ENCODE measurements around the gene IL1R2.

IL1R2 gene

DNA sequence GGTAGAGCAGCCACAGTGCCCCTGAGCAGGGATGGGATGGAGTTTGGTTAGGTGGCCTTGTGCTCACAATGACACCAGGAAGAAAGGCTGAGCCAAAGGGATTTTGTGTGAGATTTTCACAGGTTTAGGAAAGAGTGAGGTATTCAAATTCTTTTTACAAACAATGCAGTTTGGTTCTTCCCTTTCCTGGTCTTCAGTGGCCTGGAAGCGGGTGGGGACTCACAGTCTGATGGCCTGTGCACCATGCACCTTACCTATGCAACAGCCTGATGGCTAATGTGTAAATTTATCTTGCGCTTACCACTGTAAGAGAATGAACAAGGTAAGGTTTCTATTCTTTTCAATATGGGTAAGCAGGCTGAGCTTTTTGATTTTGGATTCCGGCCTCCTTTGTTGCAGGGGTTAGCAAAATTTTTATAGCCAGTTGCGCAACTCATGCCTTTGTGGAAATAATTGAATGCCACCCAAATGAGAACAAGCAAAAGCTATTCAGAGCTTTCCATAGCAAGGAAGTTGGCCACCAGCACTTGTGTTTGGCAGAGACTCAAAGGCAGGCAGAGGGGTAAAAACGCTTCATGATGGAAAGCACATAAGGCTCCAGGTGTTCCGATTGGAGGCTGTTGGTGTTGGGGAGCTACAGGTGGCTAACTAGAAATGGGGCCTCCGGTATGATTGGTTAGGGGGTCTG lies 23.8 kb upstream of the IL1R2 start:
- TF ChIP-seq, protein P1, sequence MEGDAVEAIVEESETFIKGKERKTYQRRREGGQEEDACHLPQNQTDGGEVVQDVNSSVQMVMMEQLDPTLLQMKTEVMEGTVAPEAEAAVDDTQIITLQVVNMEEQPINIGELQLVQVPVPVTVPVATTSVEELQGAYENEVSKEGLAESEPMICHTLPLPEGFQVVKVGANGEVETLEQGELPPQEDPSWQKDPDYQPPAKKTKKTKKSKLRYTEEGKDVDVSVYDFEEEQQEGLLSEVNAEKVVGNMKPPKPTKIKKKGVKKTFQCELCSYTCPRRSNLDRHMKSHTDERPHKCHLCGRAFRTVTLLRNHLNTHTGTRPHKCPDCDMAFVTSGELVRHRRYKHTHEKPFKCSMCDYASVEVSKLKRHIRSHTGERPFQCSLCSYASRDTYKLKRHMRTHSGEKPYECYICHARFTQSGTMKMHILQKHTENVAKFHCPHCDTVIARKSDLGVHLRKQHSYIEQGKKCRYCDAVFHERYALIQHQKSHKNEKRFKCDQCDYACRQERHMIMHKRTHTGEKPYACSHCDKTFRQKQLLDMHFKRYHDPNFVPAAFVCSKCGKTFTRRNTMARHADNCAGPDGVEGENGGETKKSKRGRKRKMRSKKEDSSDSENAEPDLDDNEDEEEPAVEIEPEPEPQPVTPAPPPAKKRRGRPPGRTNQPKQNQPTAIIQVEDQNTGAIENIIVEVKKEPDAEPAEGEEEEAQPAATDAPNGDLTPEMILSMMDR (conservative IDR thresholded peaks at IDR 0.05): no peak

DNA sequence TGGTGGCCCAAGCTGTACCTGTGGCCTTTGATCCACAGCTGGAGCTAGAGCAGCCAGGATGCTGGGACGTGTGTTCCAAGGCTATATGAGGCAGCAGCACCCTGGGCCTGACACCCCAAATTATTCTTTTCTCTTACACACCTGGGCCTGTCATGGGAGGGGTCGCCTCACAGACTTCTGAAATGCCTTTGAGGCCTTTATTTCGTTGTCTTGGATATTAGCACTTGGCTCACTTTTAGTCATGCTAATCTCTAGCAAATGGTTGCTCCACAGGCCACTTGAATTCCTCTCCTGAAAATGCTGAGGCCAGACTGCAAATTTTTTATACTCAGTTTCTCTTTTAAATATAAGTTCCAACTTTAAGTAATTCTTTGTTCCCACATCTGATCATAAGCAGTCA lies 22.0 kb upstream of the IL1R2 start:
- no peak overlapping the region for H3K27ac ChIP-seq
- TF ChIP-seq, protein P1 (conservative IDR thresholded peaks at IDR 0.05): no peak

More for the DNA sequence above, 23.8 kb upstream of the IL1R2 start:
- no peak overlapping the region for H3K27ac ChIP-seq

DNA sequence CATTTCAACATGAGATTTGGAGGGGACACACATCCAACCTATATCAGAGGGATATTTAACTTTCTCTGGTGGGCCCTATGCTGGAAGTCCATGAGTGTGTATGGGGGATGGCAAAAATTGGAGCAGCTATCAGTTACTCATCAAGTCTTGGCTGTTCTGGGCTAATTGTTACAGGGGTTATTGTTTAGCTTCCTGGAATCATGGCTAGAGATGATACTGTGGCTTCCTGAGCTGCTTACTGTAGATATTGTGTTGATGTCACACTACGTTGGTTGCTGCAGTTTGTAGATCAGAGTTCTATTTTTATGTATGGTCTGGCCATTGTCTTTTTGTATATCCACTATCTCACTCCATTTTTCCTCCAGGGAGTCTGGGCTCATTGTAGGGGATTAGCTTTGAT lies 20.9 kb upstream of the IL1R2 start:
- no peak overlapping the region for H3K27ac ChIP-seq
- TF ChIP-seq, protein P1 (conservative IDR thresholded peaks at IDR 0.05): no peak

DNA sequence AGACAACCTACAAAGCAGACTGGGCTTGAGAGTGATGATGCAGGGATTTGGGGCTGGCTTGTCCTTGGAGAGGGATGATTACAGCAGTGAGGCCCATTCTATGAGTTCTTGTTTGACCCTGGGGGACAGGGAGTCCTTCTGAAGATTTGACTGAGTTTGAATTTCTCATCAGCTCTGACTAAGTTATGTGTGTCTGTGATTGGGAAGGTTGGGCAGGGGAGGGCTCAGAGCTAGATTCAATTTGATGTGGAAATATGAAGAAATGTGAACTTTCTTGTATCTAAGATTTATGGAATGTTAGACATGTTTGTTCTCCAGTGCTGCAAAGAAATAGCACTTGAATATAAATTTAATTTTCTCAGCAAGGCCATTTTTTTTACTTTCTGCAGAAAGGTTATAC lies 19.9 kb upstream of the IL1R2 start:
- H3K27ac ChIP-seq: no peak overlapping the region
- TF ChIP-seq, protein P1 (conservative IDR thresholded peaks at IDR 0.05): no peak

DNA sequence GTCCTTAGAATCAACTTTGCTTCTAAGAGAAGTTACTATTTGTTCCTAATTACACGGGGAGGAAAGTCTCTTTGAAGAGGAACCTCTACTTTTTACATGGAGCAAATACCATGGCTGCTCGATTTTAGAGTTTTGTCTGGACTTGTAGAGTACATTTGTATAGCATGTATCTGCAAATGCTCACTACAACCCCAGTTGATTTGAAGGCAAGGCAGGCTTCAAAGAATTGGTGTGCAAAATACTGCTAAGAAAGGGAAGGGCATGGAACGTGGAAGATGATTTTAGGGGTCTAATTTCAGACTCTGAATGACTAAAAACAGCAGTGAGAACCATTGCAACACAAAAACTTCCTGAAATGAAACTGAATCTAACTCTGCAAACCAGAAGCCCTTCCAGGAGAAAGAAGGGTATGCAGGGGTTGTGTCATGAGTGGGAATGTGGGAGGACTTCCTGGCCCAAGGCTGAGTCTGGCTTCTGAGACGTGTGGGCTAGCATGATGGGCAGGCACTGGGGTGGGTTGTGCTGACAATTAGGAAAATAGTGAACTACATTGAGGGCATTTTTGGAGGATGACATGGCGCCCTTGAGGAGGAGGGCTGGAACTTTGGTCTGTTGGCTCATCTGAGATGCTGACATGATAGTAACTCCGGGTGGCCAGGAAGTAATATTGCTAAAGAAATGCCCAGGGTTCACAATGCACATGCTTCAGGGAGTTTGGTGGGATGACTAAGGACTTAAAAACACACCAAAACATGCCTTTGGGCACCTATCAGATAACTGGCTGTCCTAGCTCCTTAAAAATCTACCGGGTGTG lies 18.9 kb upstream of the IL1R2 start:
- H3K27ac ChIP-seq: no peak overlapping the region
- TF ChIP-seq, protein P1 (conservative IDR thresholded peaks at IDR 0.05): no peak

DNA sequence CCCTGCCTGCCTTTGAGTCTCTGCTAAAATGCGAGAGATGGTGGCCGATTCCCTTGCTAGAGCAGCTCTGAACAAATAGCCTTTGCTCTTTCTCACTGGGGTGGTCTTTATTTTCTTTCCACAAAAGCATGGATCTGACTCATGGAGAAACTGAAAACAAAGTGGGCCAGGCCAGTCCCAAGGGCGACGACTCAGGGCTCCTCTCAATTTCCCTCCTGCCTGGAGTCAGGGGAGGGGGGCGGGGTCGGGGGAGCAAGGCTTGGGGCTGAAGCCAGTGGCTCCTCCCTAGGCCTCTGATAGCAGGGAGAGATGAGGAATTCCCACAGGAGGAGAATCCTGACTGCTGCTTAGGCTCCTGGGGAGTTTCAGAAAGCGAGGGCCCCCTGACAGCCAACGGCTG lies 17.1 kb upstream of the IL1R2 start:
- no peak overlapping the region for H3K27ac ChIP-seq
- TF ChIP-seq, protein P1 (conservative IDR thresholded peaks at IDR 0.05): no peak

DNA sequence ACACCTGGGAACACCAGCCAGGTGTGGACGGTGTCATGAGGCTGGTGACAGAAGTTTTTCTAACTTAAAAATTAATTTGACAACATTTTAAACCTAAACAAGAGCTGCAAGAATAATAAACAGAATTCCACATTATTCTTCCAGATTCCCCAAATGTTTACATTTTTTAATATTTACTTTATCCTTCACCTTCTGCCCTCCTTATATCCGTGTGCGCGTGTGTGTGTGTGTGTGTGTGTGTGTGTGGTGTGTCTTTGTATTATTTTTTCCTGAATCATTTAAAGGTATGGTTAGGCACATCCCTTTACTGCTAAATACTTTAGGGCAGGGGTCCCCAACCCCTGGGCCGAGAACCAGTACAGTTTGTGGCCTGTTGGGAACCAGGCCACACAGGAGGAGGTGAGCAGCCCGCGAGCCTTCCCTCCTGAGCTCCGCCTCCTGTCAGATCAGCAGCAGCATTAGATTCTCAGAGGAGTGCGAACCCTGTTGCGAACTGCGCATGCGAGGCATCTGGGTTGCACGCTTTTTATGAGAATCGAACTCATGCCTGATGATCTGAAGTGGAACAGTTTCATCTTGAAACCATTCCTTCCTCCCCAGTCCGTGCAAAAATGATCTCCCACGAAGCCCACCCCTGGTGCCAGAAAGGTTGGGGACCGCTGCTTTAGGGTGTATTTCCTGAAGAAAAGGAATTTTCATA lies 16.4 kb upstream of the IL1R2 start:
- H3K27ac ChIP-seq: no peak overlapping the region
- TF ChIP-seq, protein P1 (conservative IDR thresholded peaks at IDR 0.05): no peak
